Astrocyte (in vitro differentiated cells and primary cell): ENCODE data around the gene OSCP1. TPM values are rescaled to one million over a fixed set of nuclear protein-coding genes. Genes with fewer than 3 reads are reported as not detected.

Experiments used
- DNase-seq: peaks from one replicate; pipeline ENCODE4 v3.0.0-alpha.2; 2010; ENCODE audit warnings: low read depth
- FAIRE-seq: peaks from 2 replicates; lab custom pipeline; 2011; peaks lifted over from hg19 to GRCh38; lab: Jason Lieb, UNC
- H2AFZ ChIP-seq: 2 replicates; pipeline ENCODE4 v1.6.0; 2012; ENCODE audit warnings: low read depth, low read length, inconsistent platforms
- H3K27ac ChIP-seq: 2 replicates; pipeline ENCODE4 v1.5.1; 2011; ENCODE audit warnings: low read depth, low read length, inconsistent platforms
- H3K27me3 ChIP-seq: 2 replicates; pipeline ENCODE4 v1.6.0; 2011; ENCODE audit warnings: low read length, inconsistent platforms; ENCODE audit not compliant: insufficient read depth
- H3K36me3 ChIP-seq: 2 replicates; pipeline ENCODE4 v1.5.1; 2011; ENCODE audit warnings: low read length, inconsistent platforms; ENCODE audit not compliant: insufficient read depth
- H3K4me1 ChIP-seq: 2 replicates; pipeline ENCODE4 v1.5.1; 2011; ENCODE audit warnings: low read length, inconsistent platforms; ENCODE audit not compliant: insufficient read depth
- H3K4me2 ChIP-seq: 2 replicates; pipeline ENCODE4 v1.6.0; 2012; ENCODE audit warnings: low read length, inconsistent platforms
- H3K4me3 ChIP-seq: 2 replicates; pipeline ENCODE4 v1.5.1; 2011; ENCODE audit warnings: low read depth, mild to moderate bottlenecking, low read length, inconsistent platforms; ENCODE audit not compliant: insufficient read depth
- H3K79me2 ChIP-seq: 2 replicates; pipeline ENCODE4 v1.6.0; 2012; ENCODE audit warnings: mild to moderate bottlenecking, low read length, inconsistent platforms; ENCODE audit not compliant: insufficient read depth
- H3K9ac ChIP-seq: 2 replicates; pipeline ENCODE4 v1.6.0; 2012; ENCODE audit warnings: mild to moderate bottlenecking, low read length, inconsistent platforms
- H3K9me3 ChIP-seq: 2 replicates; pipeline ENCODE4 v1.5.1; 2012; ENCODE audit warnings: low read depth, mild to moderate bottlenecking, low read length, inconsistent platforms; ENCODE audit not compliant: insufficient read depth
- H4K20me1 ChIP-seq: 2 replicates; pipeline ENCODE4 v1.6.0; 2012; ENCODE audit warnings: low read length, inconsistent platforms; ENCODE audit not compliant: insufficient read depth
- H3K27ac Mint-ChIP-seq: one replicate; pipeline ENCODE4 v1.8.0; 2021; ENCODE audit warnings: mild to moderate bottlenecking, mixed read lengths; ENCODE audit not compliant: unreplicated experiment
- H3K27me3 Mint-ChIP-seq: one replicate; pipeline ENCODE4 v1.8.0; 2021; ENCODE audit warnings: low read depth, mixed read lengths; ENCODE audit not compliant: unreplicated experiment
- H3K36me3 Mint-ChIP-seq: one replicate; pipeline ENCODE4 v1.8.0; 2021; ENCODE audit warnings: low read depth, mixed read lengths; ENCODE audit not compliant: unreplicated experiment
- H3K4me1 Mint-ChIP-seq: one replicate; pipeline ENCODE4 v1.8.0; 2021; ENCODE audit warnings: low read depth, mixed read lengths; ENCODE audit not compliant: unreplicated experiment
- H3K4me3 Mint-ChIP-seq: one replicate; pipeline ENCODE4 v1.8.0; 2021; ENCODE audit warnings: mild to moderate bottlenecking, moderate library complexity, mixed read lengths; ENCODE audit not compliant: unreplicated experiment
- H3K9me3 Mint-ChIP-seq: one replicate; pipeline ENCODE4 v1.8.0; 2021; ENCODE audit warnings: mild to moderate bottlenecking, mixed read lengths; ENCODE audit not compliant: unreplicated experiment
- CTCF ChIP-seq: IDR thresholded peaks from 2 replicates; pipeline ENCODE4 v1.5.1; 2011; ENCODE audit warnings: low read depth, mild to moderate bottlenecking, inconsistent platforms, low read length, moderate library complexity; ENCODE audit not compliant: insufficient read depth
- EZH2 ChIP-seq: IDR thresholded peaks from 2 replicates; pipeline ENCODE4 v1.6.1; 2012; ENCODE audit warnings: mild to moderate bottlenecking, low read length, inconsistent platforms; ENCODE audit not compliant: insufficient read depth
- total RNA-seq: library from RNA; stranded (reverse); gene quantifications from 2 replicates; pipeline ENCODE4 v1.2.1, GENCODE V29; 2021

OSCP1 gene
- total RNA-seq, 1 donor from 2014 or later = 6.3 TPM

GRCh38 chr1:36453051-36453450, 2.8 kb upstream of the OSCP1 start:
- Mint-ChIP-seq H3K27ac (no peak overlapping the region), H3K36me3 (peaks cover 5% of the 10 kb centered on the region), H3K27me3 (no peaks in the 10 kb centered on the region), H3K9me3 (peaks cover 2% of the 10 kb centered on the region), H3K4me3 (no peak overlapping the region), H3K4me1 (peaks cover 12% of the 10 kb centered on the region)
- Histone ChIP-seq H3K4me2 (no peak overlapping the region), H3K36me3 (peaks cover 25% of the 10 kb centered on the region), H3K9me3 (no peaks in the 10 kb centered on the region), H3K27me3 (no peaks in the 10 kb centered on the region), H3K9ac (no peak overlapping the region), H3K27ac (no peak overlapping the region), H3K4me3 (no peak overlapping the region), H3K4me1 (peaks cover 9% of the 10 kb centered on the region), H4K20me1 (no peaks in the 10 kb centered on the region), H2AFZ (no peak overlapping the region), H3K79me2 (no peaks in the 10 kb centered on the region)
- no peak for TF ChIP-seq CTCF
- no peak for TF ChIP-seq EZH2
- no peak for DNase-seq
- no peak for FAIRE-seq

- Histone ChIP-seq H3K9ac (peak overlapping the region; percentile 87), H3K4me2 (peak overlapping the region; percentile 89), H3K36me3 (peaks cover 15% of the 10 kb centered on the region), H3K27ac (peak overlapping the region; percentile 91), H3K9me3 (no peaks in the 10 kb centered on the region), H3K79me2 (no peaks in the 10 kb centered on the region), H4K20me1 (no peaks in the 10 kb centered on the region), H3K27me3 (no peaks in the 10 kb centered on the region), H3K4me3 (peak overlapping the region; percentile 75), H2AFZ (peak overlapping the region; percentile 94), H3K4me1 (peaks cover 9% of the 10 kb centered on the region)
- TF ChIP-seq EZH2 (no peak), CTCF (no peak)
- Mint-ChIP-seq H3K4me3 (peak overlapping the region; percentile 87), H3K9me3 (peaks cover 2% of the 10 kb centered on the region), H3K27me3 (no peaks in the 10 kb centered on the region), H3K36me3 (peaks cover 3% of the 10 kb centered on the region), H3K27ac (peak overlapping the region; percentile 94), H3K4me1 (peaks cover 7% of the 10 kb centered on the region)
- no peak for DNase-seq
- no peak for FAIRE-seq
Measured at GRCh38 chr1:36450919-36451305, 661 bp upstream of the OSCP1 start.

- H3K27me3 ChIP-seq = no peaks in the 10 kb centered on the region
- TF ChIP-seq CTCF = no peak
- no peak for TF ChIP-seq EZH2
- Mint-ChIP-seq H3K27me3 (no peaks in the 10 kb centered on the region), H3K9me3 (no peaks in the 10 kb centered on the region), H3K4me1 (peaks cover 7% of the 10 kb centered on the region), H3K36me3 (peaks cover 3% of the 10 kb centered on the region), H3K27ac (no peak overlapping the region), H3K4me3 (no peak overlapping the region)
- H3K79me2 ChIP-seq = no peaks in the 10 kb centered on the region
- no peaks in the 10 kb centered on the region for H4K20me1 ChIP-seq
- H3K36me3 ChIP-seq = no peaks in the 10 kb centered on the region
- no peak overlapping the region for H3K4me3 ChIP-seq
- H3K4me2 ChIP-seq = no peak overlapping the region
- H3K9me3 ChIP-seq = no peaks in the 10 kb centered on the region
- no peak for FAIRE-seq
- H3K4me1 ChIP-seq = peaks cover 9% of the 10 kb centered on the region
- H3K27ac ChIP-seq = no peak overlapping the region
- H2AFZ ChIP-seq = no peak overlapping the region
- no peak overlapping the region for H3K9ac ChIP-seq
- no peak for DNase-seq
Measured at GRCh38 chr1:36448530-36449056, 1.7 kb downstream of the OSCP1 start.
